ENCODE measurements around the gene SYNE2.

- TF ChIP-seq, protein P1, sequence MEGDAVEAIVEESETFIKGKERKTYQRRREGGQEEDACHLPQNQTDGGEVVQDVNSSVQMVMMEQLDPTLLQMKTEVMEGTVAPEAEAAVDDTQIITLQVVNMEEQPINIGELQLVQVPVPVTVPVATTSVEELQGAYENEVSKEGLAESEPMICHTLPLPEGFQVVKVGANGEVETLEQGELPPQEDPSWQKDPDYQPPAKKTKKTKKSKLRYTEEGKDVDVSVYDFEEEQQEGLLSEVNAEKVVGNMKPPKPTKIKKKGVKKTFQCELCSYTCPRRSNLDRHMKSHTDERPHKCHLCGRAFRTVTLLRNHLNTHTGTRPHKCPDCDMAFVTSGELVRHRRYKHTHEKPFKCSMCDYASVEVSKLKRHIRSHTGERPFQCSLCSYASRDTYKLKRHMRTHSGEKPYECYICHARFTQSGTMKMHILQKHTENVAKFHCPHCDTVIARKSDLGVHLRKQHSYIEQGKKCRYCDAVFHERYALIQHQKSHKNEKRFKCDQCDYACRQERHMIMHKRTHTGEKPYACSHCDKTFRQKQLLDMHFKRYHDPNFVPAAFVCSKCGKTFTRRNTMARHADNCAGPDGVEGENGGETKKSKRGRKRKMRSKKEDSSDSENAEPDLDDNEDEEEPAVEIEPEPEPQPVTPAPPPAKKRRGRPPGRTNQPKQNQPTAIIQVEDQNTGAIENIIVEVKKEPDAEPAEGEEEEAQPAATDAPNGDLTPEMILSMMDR (IDR thresholded peaks at IDR 0.05): no peak
- no peak for TF ChIP-seq POLR2A (IDR thresholded peaks at IDR 0.05)
These were observed 230.0 kb downstream of the SYNE2 start for GRCh38 chr14:64082837-64083236.

Measured in vagina (tissue), 2 donors.